Measurements from ENCODE around the gene NKIRAS2.

NKIRAS2 gene

GRCh38 chr17:42027590-42027889 lies 7.7 kb downstream of the NKIRAS2 start:
- no peak for DNase-seq (ENCODE audit: low read depth)
- no peak for TF ChIP-seq CTCF (IDR thresholded peaks at IDR 0.05; ENCODE audit: low read length, missing control alignments)
- H3K4me3 ChIP-seq (replicated peaks; ENCODE audit: low read depth, low read length) = no peak overlapping the region

- no peak overlapping the region for H3K4me3 ChIP-seq (replicated peaks; ENCODE audit: low read depth, low read length)
These were observed 8.3 kb downstream of the NKIRAS2 start for GRCh38 chr17:42027961-42028790.

GRCh38 chr17:42028791-42029127 lies 8.9 kb downstream of the NKIRAS2 start:
- no peak for DNase-seq (ENCODE audit: low read depth)
- H3K4me3 ChIP-seq (replicated peaks; ENCODE audit: low read depth, low read length) = no peak overlapping the region
- TF ChIP-seq CTCF (IDR thresholded peaks at IDR 0.05; ENCODE audit: low read length, missing control alignments) = no peak

More at GRCh38 chr17:42027961-42028790, 8.3 kb downstream of the NKIRAS2 start:
- DNase-seq (ENCODE audit: low read depth) = peak; percentile 14
- TF ChIP-seq CTCF (IDR thresholded peaks at IDR 0.05; ENCODE audit: low read length, missing control alignments) = peak; percentile 21

- no peak for DNase-seq (ENCODE audit: low read depth)
- no peak for TF ChIP-seq CTCF (IDR thresholded peaks at IDR 0.05; ENCODE audit: low read length, missing control alignments)
- H3K4me3 ChIP-seq (replicated peaks; ENCODE audit: low read depth, low read length) = no peak overlapping the region
These were observed 11.7 kb downstream of the NKIRAS2 start for GRCh38 chr17:42031584-42031983.

- DNase-seq (ENCODE audit: low read depth) = no peak
- TF ChIP-seq CTCF (IDR thresholded peaks at IDR 0.05; ENCODE audit: low read length, missing control alignments) = no peak
- H3K4me3 ChIP-seq (replicated peaks; ENCODE audit: low read depth, low read length) = no peak overlapping the region
These were observed 14.2 kb downstream of the NKIRAS2 start for GRCh38 chr17:42034059-42034458.

GRCh38 chr17:42038221-42038973 lies 18.5 kb downstream of the NKIRAS2 start:
- no peak overlapping the region for H3K4me3 ChIP-seq (replicated peaks; ENCODE audit: low read depth, low read length)
- TF ChIP-seq CTCF (IDR thresholded peaks at IDR 0.05; ENCODE audit: low read length, missing control alignments) = no peak
- DNase-seq (ENCODE audit: low read depth) = no peak

Data from fibroblast of pulmonary artery (primary cell).